Measurements from ENCODE around the gene RALB.

Gene RALB

GRCh38 chr2:120252225-120253020 lies at the start of gene RALB:
Gene RALB (plus strand): TSS chr2:120252852. CDS start chr2:120278665, 25,813 bp downstream.
- TF ChIP-seq EZH2 (optimal IDR thresholded peaks at IDR 0.05; ENCODE audit: low read depth, low read length) = no peak
- TF ChIP-seq, protein P1, sequence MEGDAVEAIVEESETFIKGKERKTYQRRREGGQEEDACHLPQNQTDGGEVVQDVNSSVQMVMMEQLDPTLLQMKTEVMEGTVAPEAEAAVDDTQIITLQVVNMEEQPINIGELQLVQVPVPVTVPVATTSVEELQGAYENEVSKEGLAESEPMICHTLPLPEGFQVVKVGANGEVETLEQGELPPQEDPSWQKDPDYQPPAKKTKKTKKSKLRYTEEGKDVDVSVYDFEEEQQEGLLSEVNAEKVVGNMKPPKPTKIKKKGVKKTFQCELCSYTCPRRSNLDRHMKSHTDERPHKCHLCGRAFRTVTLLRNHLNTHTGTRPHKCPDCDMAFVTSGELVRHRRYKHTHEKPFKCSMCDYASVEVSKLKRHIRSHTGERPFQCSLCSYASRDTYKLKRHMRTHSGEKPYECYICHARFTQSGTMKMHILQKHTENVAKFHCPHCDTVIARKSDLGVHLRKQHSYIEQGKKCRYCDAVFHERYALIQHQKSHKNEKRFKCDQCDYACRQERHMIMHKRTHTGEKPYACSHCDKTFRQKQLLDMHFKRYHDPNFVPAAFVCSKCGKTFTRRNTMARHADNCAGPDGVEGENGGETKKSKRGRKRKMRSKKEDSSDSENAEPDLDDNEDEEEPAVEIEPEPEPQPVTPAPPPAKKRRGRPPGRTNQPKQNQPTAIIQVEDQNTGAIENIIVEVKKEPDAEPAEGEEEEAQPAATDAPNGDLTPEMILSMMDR (IDR thresholded peaks at IDR 0.05; ENCODE audit: low read length) = no peak
- TF ChIP-seq EZH2phosphoT487 (IDR thresholded peaks at IDR 0.05; ENCODE audit: low read length) = no peak
- peaks cover 16% of the 10 kb centered on the region for H3K4me1 ChIP-seq (ENCODE audit: low read length)
- peak within 1 kb of the TSS; percentile 91 for H3K4me3 ChIP-seq (ENCODE audit: low read length)
- peaks cover 9% of the 10 kb centered on the region; the same call in 1 of the 2 replicates for H3K27me3 ChIP-seq (replicated peaks; ENCODE audit: insufficient read depth, low read length)
- H3K79me2 ChIP-seq (ENCODE audit: low read length) = peaks cover 35% of the 10 kb centered on the region
- H4K20me1 ChIP-seq (ENCODE audit: insufficient read depth, low read length) = no peaks in the 10 kb centered on the region
- H3K9me3 ChIP-seq (replicated peaks; ENCODE audit: insufficient read depth, low read length) = no peaks in the 10 kb centered on the region
- peak within 1 kb of the TSS; percentile 12; the same call in 1 of the 2 replicates for H3K27ac ChIP-seq (ENCODE audit: low read length)
- peak; percentile 98 for DNase-seq
- H3F3A ChIP-seq (ENCODE audit: insufficient read depth, low read length) = no peaks in the 10 kb centered on the region
- peak within 1 kb of the TSS; percentile 87 for H3K4me2 ChIP-seq (ENCODE audit: low read depth, low read length)
- no peaks in the 10 kb centered on the region for H3K36me3 ChIP-seq (replicated peaks; ENCODE audit: insufficient read depth, low read length)
- H3K9me2 ChIP-seq (replicated peaks; ENCODE audit: insufficient read depth, low read length) = no peaks in the 10 kb centered on the region
- H2AFZ ChIP-seq (ENCODE audit: low read length) = peak within 1 kb of the TSS; percentile 97
- H3K9ac ChIP-seq (ENCODE audit: low read length) = peak within 1 kb of the TSS; percentile 67

- Histone ChIP-seq H3K4me1 (ENCODE audit: low read length) (no peaks in the 10 kb centered on the region), H3K4me3 (ENCODE audit: low read length) (no peak overlapping the region), H3K27ac (ENCODE audit: low read length) (no peak overlapping the region), H3K9ac (ENCODE audit: low read length) (no peak overlapping the region), H3K27me3 (replicated peaks; ENCODE audit: insufficient read depth, low read length) (no peaks in the 10 kb centered on the region), H3K79me2 (ENCODE audit: low read length) (no peaks in the 10 kb centered on the region), H3K9me3 (replicated peaks; ENCODE audit: insufficient read depth, low read length) (no peaks in the 10 kb centered on the region), H3F3A (ENCODE audit: insufficient read depth, low read length) (no peaks in the 10 kb centered on the region), H2AFZ (ENCODE audit: low read length) (no peak overlapping the region), H3K9me2 (replicated peaks; ENCODE audit: insufficient read depth, low read length) (no peaks in the 10 kb centered on the region), H4K20me1 (ENCODE audit: insufficient read depth, low read length) (no peaks in the 10 kb centered on the region), H3K36me3 (replicated peaks; ENCODE audit: insufficient read depth, low read length) (no peaks in the 10 kb centered on the region), H3K4me2 (ENCODE audit: low read depth, low read length) (no peak overlapping the region)
- TF ChIP-seq, protein P1 (IDR thresholded peaks at IDR 0.05; ENCODE audit: low read length) = no peak
- TF ChIP-seq EZH2phosphoT487 (IDR thresholded peaks at IDR 0.05; ENCODE audit: low read length) (no peak), EZH2 (optimal IDR thresholded peaks at IDR 0.05; ENCODE audit: low read depth, low read length) (no peak)
- DNase-seq = no peak
Measured at GRCh38 chr2:120203251-120204021, 49.2 kb upstream of the RALB start.

DNA sequence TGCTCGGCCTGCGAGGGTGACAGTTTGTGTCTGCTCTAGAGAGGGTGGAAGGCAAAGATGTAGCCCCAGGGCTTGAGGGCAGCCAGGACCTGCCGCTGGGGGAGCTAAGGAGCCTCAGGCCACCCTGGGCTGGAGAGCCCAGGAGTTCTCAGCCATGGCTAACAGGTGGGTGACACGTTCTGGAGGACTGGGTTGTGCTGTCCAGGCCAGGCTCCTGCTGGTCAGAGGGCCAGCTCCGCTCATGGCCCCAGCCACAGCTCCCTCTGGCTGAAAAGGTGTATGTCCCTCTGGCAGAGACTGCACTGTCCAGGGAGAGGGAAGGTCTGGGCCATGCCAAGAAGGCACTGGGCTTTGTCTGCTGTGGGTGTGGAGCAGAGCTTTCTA lies 48.6 kb upstream of the RALB start:
- H2AFZ ChIP-seq (ENCODE audit: low read length) = no peak overlapping the region
- no peaks in the 10 kb centered on the region for H3K79me2 ChIP-seq (ENCODE audit: low read length)
- DNase-seq = no peak
- H3K4me3 ChIP-seq (ENCODE audit: low read length) = no peak overlapping the region
- no peaks in the 10 kb centered on the region for H4K20me1 ChIP-seq (ENCODE audit: insufficient read depth, low read length)
- H3F3A ChIP-seq (ENCODE audit: insufficient read depth, low read length) = no peaks in the 10 kb centered on the region
- H3K9me3 ChIP-seq (replicated peaks; ENCODE audit: insufficient read depth, low read length) = no peaks in the 10 kb centered on the region
- TF ChIP-seq EZH2phosphoT487 (IDR thresholded peaks at IDR 0.05; ENCODE audit: low read length) = no peak
- TF ChIP-seq, protein P1 (IDR thresholded peaks at IDR 0.05; ENCODE audit: low read length) = peak; percentile 36
- TF ChIP-seq EZH2 (optimal IDR thresholded peaks at IDR 0.05; ENCODE audit: low read depth, low read length) = no peak
- no peaks in the 10 kb centered on the region for H3K4me1 ChIP-seq (ENCODE audit: low read length)
- H3K9me2 ChIP-seq (replicated peaks; ENCODE audit: insufficient read depth, low read length) = no peaks in the 10 kb centered on the region
- H3K27ac ChIP-seq (ENCODE audit: low read length) = no peak overlapping the region
- H3K36me3 ChIP-seq (replicated peaks; ENCODE audit: insufficient read depth, low read length) = no peaks in the 10 kb centered on the region
- H3K9ac ChIP-seq (ENCODE audit: low read length) = no peak overlapping the region
- no peak overlapping the region for H3K4me2 ChIP-seq (ENCODE audit: low read depth, low read length)
- no peaks in the 10 kb centered on the region for H3K27me3 ChIP-seq (replicated peaks; ENCODE audit: insufficient read depth, low read length)
